Esophagus muscularis mucosa (tissue), 4 donors: ENCODE measurements around the gene OR4D2. TPM values are rescaled to one million over a fixed set of nuclear protein-coding genes. Genes with fewer than 3 reads are reported as not detected.

Source experiments
- DNase-seq: peaks from one replicate; pipeline ENCODE4 v3.0.0-alpha.2; 2017; ENCODE audit errors: extremely low spot score
- H3K27ac ChIP-seq, 4 donors: fragments of 200-600 bp; sonication (generic); replicated peaks in 1 of 4; 1 replicate in 3 of 4; 2 replicates in 1 of 4; pipeline ENCODE4 v1.5.1; 2016 to 2019; ENCODE audit warnings: mild to moderate bottlenecking in 1 of 4
- H3K27me3 ChIP-seq, 4 donors: fragments of 200-600 bp; sonication (generic); one replicate each; pipeline versions ENCODE4 v1.5.1 to v1.6.0; 2016 to 2019
- H3K36me3 ChIP-seq, 4 donors: fragments of 200-600 bp; sonication (generic); one replicate each; pipeline ENCODE4 v1.5.1; 2016 to 2019
- H3K4me1 ChIP-seq, 4 donors: fragments of 200-600 bp; sonication (generic); one replicate each; pipeline ENCODE4 v1.5.1; 2016 to 2019
- H3K4me3 ChIP-seq, 4 donors: fragments of 200-600 bp; sonication (generic); 1 replicate in 2 of 4; 2 replicates in 2 of 4; pipeline ENCODE4 v1.5.1; 2016 to 2019; ENCODE audit warnings: mild to moderate bottlenecking in 4 of 4, moderate library complexity in 1 of 4
- H3K9me3 ChIP-seq, 4 donors: fragments of 200-600 bp; sonication (generic); 1 replicate in 3 of 4; 2 replicates in 1 of 4; pipeline ENCODE4 v1.5.1; 2016 to 2019
- CTCF ChIP-seq, 3 experiments: fragments of 200-600 bp in 2 of 3; fragments of 450-650 bp in 1 of 3; sonication (generic) in 2 of 3; IDR thresholded peaks; one replicate each; pipeline ENCODE4 v1.5.1; 2017 to 2019; ENCODE audit warnings: antibody characterized with exemption in 3 of 3, mild to moderate bottlenecking in 2 of 3, moderate library complexity in 1 of 3
- EP300 ChIP-seq: sonication (generic); formaldehyde crosslinking; IDR thresholded peaks from one replicate; pipeline ENCODE4 v1.6.1; 2017; ENCODE audit warnings: antibody characterized with exemption
- POLR2A ChIP-seq: fragments of 450-650 bp; IDR thresholded peaks from one replicate; pipeline ENCODE4 v1.6.1; 2017; ENCODE audit warnings: antibody characterized with exemption, moderate library complexity, mild to moderate bottlenecking, low read depth
- POLR2AphosphoS5 ChIP-seq, 2 donors: sonication (generic); formaldehyde crosslinking; IDR thresholded peaks; one replicate each; pipeline ENCODE4 v1.6.1; 2017; ENCODE audit warnings: antibody characterized with exemption in 2 of 2
- WGBS: methylation state at CpG from one replicate; pipeline ENCODE4 v1.1.5; 2018; 5-methylcytosine and 5-hydroxymethylcytosine counted together
- intact Hi-C: fragments of 100-400 bp; cut with DNase I; formaldehyde crosslinking; loops from one replicate; pipeline ENCODE4 v1.15.1; 2023
- total RNA-seq, 4 donors: library from RNA; depleted of rRNA; stranded (reverse); fragments of >200 nt; gene quantifications; one replicate each; pipeline versions ENCODE4 v1.1.0 to v1.2.1, GENCODE V29; 2016

OR4D2 gene
- total RNA-seq, 4 donors from 2014 or later, result not detected

GRCh38 chr17:58156839-58157803, 9.7 kb upstream of the OR4D2 start:
- no peak for DNase-seq
- peaks cover 0 to 77% (median 8%) of the 10 kb centered on the region in 4 donors for H3K27me3 ChIP-seq
- intact Hi-C loops, result no loop called here
- H3K9me3 ChIP-seq, result no peaks in the 10 kb centered on the region
- peaks cover 4 to 14% (median 12%) of the 10 kb centered on the region in 4 donors for H3K4me1 ChIP-seq
- TF ChIP-seq CTCF (IDR thresholded peaks at IDR 0.05), result no peak
- no peak for TF ChIP-seq EP300
- no peak for TF ChIP-seq POLR2A
- no peak for TF ChIP-seq POLR2AphosphoS5 (IDR thresholded peaks at IDR 0.05)
- no peaks in the 10 kb centered on the region for H3K36me3 ChIP-seq
- peak overlapping the region; percentile 49 to 58 (median 50) for H3K4me3 ChIP-seq
- 6% methylated on average over 35 of the region's 65 CpGs for WGBS
- H3K27ac ChIP-seq, result no peak overlapping the region

- intact Hi-C loops, result no loop called here
- H3K27me3 ChIP-seq, result peaks cover 0 to 66% (median 8%) of the 10 kb centered on the region in 4 donors
These were observed 8.6 kb upstream of the OR4D2 start for GRCh38 chr17:58158181-58158580.

GRCh38 chr17:58161566-58161965, 5.2 kb upstream of the OR4D2 start:
- no peak overlapping the region for H3K27ac ChIP-seq
- intact Hi-C loops, result no loop called here
- H3K9me3 ChIP-seq, result no peaks in the 10 kb centered on the region
- H3K4me3 ChIP-seq, result no peak overlapping the region
- TF ChIP-seq EP300, result no peak
- no peak for TF ChIP-seq POLR2A
- TF ChIP-seq CTCF (IDR thresholded peaks at IDR 0.05), result no peak
- no peak for TF ChIP-seq POLR2AphosphoS5 (IDR thresholded peaks at IDR 0.05)
- peaks cover 0 to 49% (median 8%) of the 10 kb centered on the region in 4 donors for H3K27me3 ChIP-seq
- no peak for DNase-seq
- peaks cover 4 to 12% (median 11%) of the 10 kb centered on the region in 4 donors for H3K4me1 ChIP-seq
- WGBS, result 65% methylated on average over 3 of the region's 3 CpGs
- no peaks in the 10 kb centered on the region for H3K36me3 ChIP-seq

More at GRCh38 chr17:58158181-58158580, 8.6 kb upstream of the OR4D2 start:
- no peak overlapping the region for H3K27ac ChIP-seq
- 89% methylated on average over 2 of the region's 2 CpGs for WGBS
- peaks cover 4 to 14% (median 12%) of the 10 kb centered on the region in 4 donors for H3K4me1 ChIP-seq
- H3K9me3 ChIP-seq, result no peaks in the 10 kb centered on the region
- no peak overlapping the region for H3K4me3 ChIP-seq
- H3K36me3 ChIP-seq, result no peaks in the 10 kb centered on the region
- TF ChIP-seq CTCF (IDR thresholded peaks at IDR 0.05) (no peak), POLR2A (no peak)
- no peak for DNase-seq

GRCh38 chr17:58165981-58166380, 801 bp upstream of the OR4D2 start:
- TF ChIP-seq POLR2A (no peak), EP300 (no peak), POLR2AphosphoS5 (IDR thresholded peaks at IDR 0.05) (no peak), CTCF (IDR thresholded peaks at IDR 0.05) (no peak)
- no peak overlapping the region for H3K27ac ChIP-seq
- no peak for DNase-seq
- no peak overlapping the region for H3K4me3 ChIP-seq
- intact Hi-C loops, result no loop called here
- H3K27me3 ChIP-seq, result peaks cover 0 to 40% (median 0%) of the 10 kb centered on the region in 4 donors
- WGBS, result 17% methylated on average over 2 of the region's 2 CpGs
- H3K36me3 ChIP-seq, result no peaks in the 10 kb centered on the region
- no peaks in the 10 kb centered on the region for H3K9me3 ChIP-seq
- H3K4me1 ChIP-seq, result no peaks in the 10 kb centered on the region
